ENCODE results near the gene POU2AF1. TPM values are rescaled to one million over a fixed set of nuclear protein-coding genes. Genes with fewer than 3 reads are reported as not detected.

Gene POU2AF1
- polyA plus RNA-seq, 1 donor from 2014 or later: not detected

- H3K27me3 ChIP-seq (ENCODE audit: insufficient read depth, low read depth, low read length): no peaks in the 10 kb centered on the region
- no peak overlapping the region for H2AFZ ChIP-seq (ENCODE audit: low read depth, low read length)
- no peaks in the 10 kb centered on the region for H3K36me3 ChIP-seq (ENCODE audit: insufficient read depth, low read length)
- no peaks in the 10 kb centered on the region for H3K79me2 ChIP-seq (replicated peaks; ENCODE audit: insufficient read depth, low read length)
- H3K27ac ChIP-seq (ENCODE audit: low read length): no peak overlapping the region
- no peak overlapping the region for H3K9ac ChIP-seq (ENCODE audit: low read length)
- H3K9me2 ChIP-seq (ENCODE audit: insufficient read depth, low read length): no peaks in the 10 kb centered on the region
- no peaks in the 10 kb centered on the region for H4K20me1 ChIP-seq (ENCODE audit: insufficient read depth)
- no peaks in the 10 kb centered on the region for H3K9me3 ChIP-seq (ENCODE audit: low read length)
- H3K4me3 ChIP-seq (ENCODE audit: low read length): no peak overlapping the region
- no peaks in the 10 kb centered on the region for H3F3A ChIP-seq (ENCODE audit: insufficient read depth, low read length, poor library complexity, severe bottlenecking)
- no peak overlapping the region for H3K4me2 ChIP-seq (ENCODE audit: low read length)
- no peak for TF ChIP-seq SMC3 (conservative IDR thresholded peaks at IDR 0.05; ENCODE audit: poor library complexity)
- TF ChIP-seq, protein P1, sequence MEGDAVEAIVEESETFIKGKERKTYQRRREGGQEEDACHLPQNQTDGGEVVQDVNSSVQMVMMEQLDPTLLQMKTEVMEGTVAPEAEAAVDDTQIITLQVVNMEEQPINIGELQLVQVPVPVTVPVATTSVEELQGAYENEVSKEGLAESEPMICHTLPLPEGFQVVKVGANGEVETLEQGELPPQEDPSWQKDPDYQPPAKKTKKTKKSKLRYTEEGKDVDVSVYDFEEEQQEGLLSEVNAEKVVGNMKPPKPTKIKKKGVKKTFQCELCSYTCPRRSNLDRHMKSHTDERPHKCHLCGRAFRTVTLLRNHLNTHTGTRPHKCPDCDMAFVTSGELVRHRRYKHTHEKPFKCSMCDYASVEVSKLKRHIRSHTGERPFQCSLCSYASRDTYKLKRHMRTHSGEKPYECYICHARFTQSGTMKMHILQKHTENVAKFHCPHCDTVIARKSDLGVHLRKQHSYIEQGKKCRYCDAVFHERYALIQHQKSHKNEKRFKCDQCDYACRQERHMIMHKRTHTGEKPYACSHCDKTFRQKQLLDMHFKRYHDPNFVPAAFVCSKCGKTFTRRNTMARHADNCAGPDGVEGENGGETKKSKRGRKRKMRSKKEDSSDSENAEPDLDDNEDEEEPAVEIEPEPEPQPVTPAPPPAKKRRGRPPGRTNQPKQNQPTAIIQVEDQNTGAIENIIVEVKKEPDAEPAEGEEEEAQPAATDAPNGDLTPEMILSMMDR (IDR thresholded peaks at IDR 0.05; ENCODE audit: poor library complexity, severe bottlenecking): no peak
- no peak for TF ChIP-seq TAF1 (IDR thresholded peaks at IDR 0.05; ENCODE audit: low read depth)
- TF ChIP-seq EP300 (conservative IDR thresholded peaks at IDR 0.05; ENCODE audit: poor library complexity, severe bottlenecking): no peak
- TF ChIP-seq RAD21 (conservative IDR thresholded peaks at IDR 0.05): no peak
- no peak for TF ChIP-seq EZH2 (IDR thresholded peaks at IDR 0.05; ENCODE audit: borderline replicate concordance, insufficient read depth, low read length, poor library complexity, severe bottlenecking)
- no peak for TF ChIP-seq REST (IDR thresholded peaks at IDR 0.05; ENCODE audit: borderline replicate concordance)
- no peak for TF ChIP-seq POLR2AphosphoS5 (IDR thresholded peaks at IDR 0.05)
- no peak for TF ChIP-seq MXI1 (conservative IDR thresholded peaks at IDR 0.05; ENCODE audit: poor library complexity, severe bottlenecking)
These were observed 42.2 kb upstream of the POU2AF1 start for GRCh38 chr11:111421251-111421650.

GRCh38 chr11:111419641-111420327 lies 40.7 kb upstream of the POU2AF1 start:
- no peak overlapping the region for H3K4me3 ChIP-seq (ENCODE audit: low read length)
- TF ChIP-seq SMC3 (conservative IDR thresholded peaks at IDR 0.05; ENCODE audit: poor library complexity) (no peak), REST (IDR thresholded peaks at IDR 0.05; ENCODE audit: borderline replicate concordance) (no peak), MXI1 (conservative IDR thresholded peaks at IDR 0.05; ENCODE audit: poor library complexity, severe bottlenecking) (no peak), EZH2 (IDR thresholded peaks at IDR 0.05; ENCODE audit: borderline replicate concordance, insufficient read depth, low read length, poor library complexity, severe bottlenecking) (no peak), RAD21 (conservative IDR thresholded peaks at IDR 0.05) (no peak), POLR2AphosphoS5 (IDR thresholded peaks at IDR 0.05) (no peak), EP300 (conservative IDR thresholded peaks at IDR 0.05; ENCODE audit: poor library complexity, severe bottlenecking) (no peak), TAF1 (IDR thresholded peaks at IDR 0.05; ENCODE audit: low read depth) (no peak)
- TF ChIP-seq, protein P1 (IDR thresholded peaks at IDR 0.05; ENCODE audit: poor library complexity, severe bottlenecking): no peak
- H2AFZ ChIP-seq (ENCODE audit: low read depth, low read length): no peak overlapping the region
- no peaks in the 10 kb centered on the region for H3K9me2 ChIP-seq (ENCODE audit: insufficient read depth, low read length)
- no peaks in the 10 kb centered on the region for H3K36me3 ChIP-seq (ENCODE audit: insufficient read depth, low read length)
- no peaks in the 10 kb centered on the region for H4K20me1 ChIP-seq (ENCODE audit: insufficient read depth)
- H3K27me3 ChIP-seq (ENCODE audit: insufficient read depth, low read depth, low read length): no peaks in the 10 kb centered on the region
- no peak overlapping the region for H3K27ac ChIP-seq (ENCODE audit: low read length)
- H3K79me2 ChIP-seq (replicated peaks; ENCODE audit: insufficient read depth, low read length): no peaks in the 10 kb centered on the region
- H3K9ac ChIP-seq (ENCODE audit: low read length): no peak overlapping the region
- no peaks in the 10 kb centered on the region for H3K9me3 ChIP-seq (ENCODE audit: low read length)
- no peak overlapping the region for H3K4me2 ChIP-seq (ENCODE audit: low read length)
- H3F3A ChIP-seq (ENCODE audit: insufficient read depth, low read length, poor library complexity, severe bottlenecking): no peaks in the 10 kb centered on the region
